Fibroblast of lung (primary cell): Measurements from ENCODE around the gene BCKDHB.

ENCODE experiments used
- CTCF ChIP-seq, 2 donors: IDR thresholded peaks in 1 of 2; conservative IDR thresholded peaks in 1 of 2; 1 replicate in 1 of 2; 2 replicates in 1 of 2; pipeline ENCODE4 v1.5.1; 2011 to 2012; ENCODE audit warnings: low read length in 2 of 2, control low read depth in 1 of 2, inconsistent platforms in 1 of 2, low read depth in 1 of 2, mild to moderate bottlenecking in 1 of 2
- EZH2 ChIP-seq: IDR thresholded peaks from 2 replicates; pipeline ENCODE4 v1.5.1; 2012; ENCODE audit warnings: low read length, control low read depth, mild to moderate bottlenecking; ENCODE audit errors: missing control alignments

GRCh38 chr6:80249897-80250296 lies 143.4 kb downstream of the BCKDHB start:
- no peak for TF ChIP-seq CTCF (conservative IDR thresholded peaks at IDR 0.05 in 1 of 2, IDR thresholded peaks at IDR 0.05 in 1 of 2; ENCODE audit: low read depth in 1 of 2, low read length in 2 of 2)
- TF ChIP-seq EZH2, result no peak
